Measurements from ENCODE around the gene SEBOX. TPM values are rescaled to one million over a fixed set of nuclear protein-coding genes. Genes with fewer than 3 reads are reported as not detected.
A peak's percentile ranks its signal among the peaks of the same experiment; 100 is the strongest.
"Not testable (repeated sequence)": the region's sequence is repeated elsewhere in the genome, so short reads cannot be mapped to it uniquely, and the experiment has no call there.

Gene SEBOX
- total RNA-seq, 1 donor from 2014 or later: not detected

GRCh38 chr17:28338769-28339212, 26.2 kb downstream of the SEBOX start:
- not testable (repeated sequence) for H3K9me3 Mint-ChIP-seq
- intact Hi-C loops (cut with micrococcal nuclease): loop anchor here (5.0 kb wide), 2 partner anchors 69 to 259 kb away; partner anchors contain the start of genes SLC46A1 and SPAG5

GRCh38 chr17:28338056-28338768, 26.8 kb downstream of the SEBOX start:
- H3K4me3 Mint-ChIP-seq: no peak overlapping the region
- H3K27me3 Mint-ChIP-seq (ENCODE audit: insufficient read depth): no peaks in the 10 kb centered on the region
- peaks cover 24% of the 10 kb centered on the region for H3K36me3 Mint-ChIP-seq (ENCODE audit: low read depth)
- H3K4me1 Mint-ChIP-seq (ENCODE audit: low read depth): peaks cover 39% of the 10 kb centered on the region
- intact Hi-C loops (cut with micrococcal nuclease): loop anchor here (5.0 kb wide), 2 partner anchors 69 to 259 kb away; partner anchors contain the start of genes SLC46A1 and SPAG5
- H3K9me3 Mint-ChIP-seq: no peaks in the 10 kb centered on the region
- DNase-seq (ENCODE audit: low spot score): no peak
- H3K27ac Mint-ChIP-seq: peak overlapping the region; percentile 4

More at GRCh38 chr17:28338769-28339212, 26.2 kb downstream of the SEBOX start:
- H3K27me3 Mint-ChIP-seq (ENCODE audit: insufficient read depth); H3K4me3 Mint-ChIP-seq; DNase-seq (ENCODE audit: low spot score); H3K27ac Mint-ChIP-seq: not testable (repeated sequence)
- Mint-ChIP-seq H3K36me3 (ENCODE audit: low read depth) (peaks cover 24% of the 10 kb centered on the region), H3K4me1 (ENCODE audit: low read depth) (peaks cover 37% of the 10 kb centered on the region)

GRCh38 chr17:28335959-28336871, 28.8 kb downstream of the SEBOX start:
- no peak for DNase-seq (ENCODE audit: low spot score)
- peak overlapping the region; percentile 97 for H3K27ac Mint-ChIP-seq
- no peaks in the 10 kb centered on the region for H3K27me3 Mint-ChIP-seq (ENCODE audit: insufficient read depth)
- intact Hi-C loops (cut with micrococcal nuclease): loop anchor here (1.0 to 5.0 kb wide), 10 partner anchors 17 to 526 kb away; partner anchors contain the start of genes POLDIP2, RPL23A, SARM1 and SLC46A1
- peaks cover 45% of the 10 kb centered on the region for H3K4me1 Mint-ChIP-seq (ENCODE audit: low read depth)
- H3K4me3 Mint-ChIP-seq: peak overlapping the region; percentile 99
- H3K36me3 Mint-ChIP-seq (ENCODE audit: low read depth): peaks cover 15% of the 10 kb centered on the region
- H3K9me3 Mint-ChIP-seq: no peaks in the 10 kb centered on the region

DNA sequence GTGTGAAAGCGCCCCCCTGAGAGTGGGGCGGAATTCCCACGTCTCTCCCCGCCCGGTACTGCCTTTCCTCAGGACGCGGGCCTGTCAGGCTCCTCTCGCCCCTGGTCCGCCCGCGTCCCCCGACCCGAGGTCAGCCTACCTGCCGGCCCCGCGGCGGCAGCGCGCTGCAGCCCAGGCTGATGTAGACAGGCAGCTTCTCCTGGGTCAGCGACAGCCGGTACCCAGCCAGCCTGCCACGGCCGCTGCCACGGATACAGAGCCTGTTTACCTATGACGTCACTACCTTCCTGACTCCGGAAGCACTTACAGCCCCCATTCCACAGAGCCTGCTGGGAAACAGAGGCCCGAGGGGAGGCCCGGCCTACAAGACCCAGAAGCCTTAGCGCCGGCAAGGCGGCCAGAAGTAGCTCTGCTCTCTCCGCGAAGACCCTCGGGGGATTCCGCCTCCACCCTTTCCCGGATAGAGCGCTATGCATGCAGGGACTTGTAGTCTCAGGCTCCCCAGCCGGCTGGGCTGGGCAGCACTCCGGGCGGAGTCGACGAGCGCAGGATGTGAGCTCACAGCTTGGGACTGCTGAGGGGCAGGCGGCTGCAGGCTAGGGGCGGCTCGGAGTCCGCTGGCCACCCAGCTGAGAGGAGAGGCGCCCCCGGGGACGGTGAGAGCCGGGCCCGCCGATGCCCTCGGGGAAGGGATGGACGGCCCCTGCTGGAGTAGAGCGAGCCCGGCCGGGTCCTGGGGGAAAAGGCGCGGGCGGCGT, 29.6 kb downstream of the SEBOX start, which contains the start of the genes IFT20 and TNFAIP1:
TSS of gene IFT20 (minus strand) at position 272 of the 758 bp plus-strand sequence. CDS start 3,487 bp downstream, outside the sequence.
TSS of gene TNFAIP1 (plus strand) at position 561 of the 758 bp plus-strand sequence. CDS start 3,761 bp downstream, outside the sequence.
- Mint-ChIP-seq H3K4me3 (peak within 1 kb of the TSS; percentile 99), H3K27ac (peak within 1 kb of the TSS; percentile 97), H3K4me1 (ENCODE audit: low read depth) (peaks cover 45% of the 10 kb centered on the region), H3K27me3 (ENCODE audit: insufficient read depth) (no peaks in the 10 kb centered on the region), H3K9me3 (no peaks in the 10 kb centered on the region), H3K36me3 (ENCODE audit: low read depth) (peaks cover 11% of the 10 kb centered on the region)
- peak; percentile 98 for DNase-seq (ENCODE audit: low spot score)
- intact Hi-C loops (cut with micrococcal nuclease): loop anchor here (1.0 to 5.0 kb wide), 10 partner anchors 16 to 525 kb away; partner anchors contain the start of genes POLDIP2, RPL23A, SARM1 and SLC46A1

DNA sequence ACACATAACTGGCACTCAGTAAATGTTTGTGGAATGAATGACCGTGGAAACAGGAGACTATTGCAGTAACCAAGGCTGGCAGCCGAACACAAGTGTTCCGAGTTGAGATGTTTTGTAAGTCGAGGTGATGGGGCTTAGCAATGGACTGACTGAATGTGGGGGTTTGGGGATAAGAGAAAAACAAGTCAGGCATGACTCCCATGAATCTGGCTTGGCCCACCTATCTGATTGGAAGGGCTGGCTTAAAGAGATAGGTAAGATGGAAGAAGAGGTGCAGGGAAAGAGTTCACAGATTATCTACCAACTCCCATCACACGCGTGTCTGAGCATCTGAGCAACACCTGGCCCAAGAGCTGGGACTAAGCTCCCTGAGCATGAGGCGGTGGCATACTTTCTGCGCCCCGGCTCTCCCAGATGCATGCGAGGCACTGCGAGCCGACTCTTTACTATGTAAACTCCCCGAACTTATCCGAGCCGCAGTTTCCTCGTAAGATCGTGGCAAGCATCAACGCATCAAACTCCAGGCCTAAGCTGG, 30.3 kb downstream of the SEBOX start:
- H3K27ac Mint-ChIP-seq: peak overlapping the region; percentile 97
- peak overlapping the region; percentile 99 for H3K4me3 Mint-ChIP-seq
- H3K27me3 Mint-ChIP-seq (ENCODE audit: insufficient read depth): no peaks in the 10 kb centered on the region
- intact Hi-C loops (cut with micrococcal nuclease): loop anchor here (1.0 to 5.0 kb wide), 10 partner anchors 15 to 524 kb away; partner anchors contain the start of genes POLDIP2, RPL23A, SARM1 and SLC46A1
- peaks cover 45% of the 10 kb centered on the region for H3K4me1 Mint-ChIP-seq (ENCODE audit: low read depth)
- H3K9me3 Mint-ChIP-seq: no peaks in the 10 kb centered on the region
- no peak for DNase-seq (ENCODE audit: low spot score)
- peaks cover 8% of the 10 kb centered on the region for H3K36me3 Mint-ChIP-seq (ENCODE audit: low read depth)

DNA sequence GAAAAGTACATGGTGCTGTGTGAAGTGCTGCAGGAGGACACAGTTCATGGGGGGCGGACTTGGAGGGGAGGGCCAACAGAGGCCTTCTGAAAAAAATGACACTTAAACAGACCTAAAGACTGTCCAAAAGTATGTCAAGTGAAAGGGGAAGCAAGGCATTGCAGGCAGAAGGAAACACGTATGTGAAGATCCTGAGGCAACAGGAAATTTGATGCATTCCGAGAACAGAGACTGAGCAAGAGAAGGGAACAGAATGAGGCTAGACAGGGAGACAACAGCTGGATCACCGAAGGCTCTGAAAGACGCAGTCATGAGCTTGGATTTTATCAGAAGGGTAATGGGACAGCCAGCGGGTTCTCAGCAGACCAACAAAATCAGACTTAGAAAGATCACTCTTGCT, 30.8 kb downstream of the SEBOX start:
- Mint-ChIP-seq H3K4me1 (ENCODE audit: low read depth) (peaks cover 45% of the 10 kb centered on the region), H3K27me3 (ENCODE audit: insufficient read depth) (no peaks in the 10 kb centered on the region), H3K9me3 (no peaks in the 10 kb centered on the region), H3K27ac (peak overlapping the region; percentile 97), H3K4me3 (peak overlapping the region; percentile 99), H3K36me3 (ENCODE audit: low read depth) (peaks cover 4% of the 10 kb centered on the region)
- intact Hi-C loops (cut with micrococcal nuclease): loop anchor here (2.0 kb wide), 2 partner anchors 55 to 385 kb away; partner anchors contain the start of gene RPL23A
- no peak for DNase-seq (ENCODE audit: low spot score)

DNA sequence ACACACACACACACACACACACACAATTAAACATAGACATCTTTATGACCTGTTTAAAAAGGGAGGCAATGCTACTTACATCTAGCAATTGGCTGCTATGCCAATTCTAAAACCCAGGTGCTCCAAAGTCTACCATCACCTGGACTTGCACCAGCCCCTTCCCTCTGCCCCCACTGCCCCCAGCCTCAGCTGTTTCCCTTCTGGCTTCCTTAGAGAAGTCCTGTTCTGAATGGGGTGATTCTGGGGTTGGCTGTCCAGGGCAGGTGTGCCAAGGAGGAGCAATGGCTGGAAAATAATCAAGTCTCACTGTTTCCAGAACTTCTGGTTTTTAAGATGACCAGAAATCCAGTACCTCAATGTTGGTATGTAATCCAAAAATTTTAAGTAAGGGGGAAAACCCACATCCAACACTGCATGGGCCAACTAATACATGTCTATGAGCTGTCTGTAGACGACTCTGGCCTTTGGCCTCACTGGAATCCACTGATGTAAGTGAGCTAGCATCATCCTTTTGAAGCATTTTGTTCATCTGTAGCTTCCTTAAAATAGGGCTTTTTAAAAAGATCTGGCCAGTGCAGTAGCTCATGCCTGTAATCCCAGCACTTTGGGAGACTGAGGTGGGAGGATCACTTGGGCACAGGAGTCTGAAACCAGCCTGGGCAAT, 31.8 kb downstream of the SEBOX start:
- Mint-ChIP-seq H3K4me1 (ENCODE audit: low read depth) (peaks cover 41% of the 10 kb centered on the region), H3K27ac (no peak overlapping the region), H3K4me3 (peak overlapping the region; percentile 99), H3K36me3 (ENCODE audit: low read depth) (peaks cover 7% of the 10 kb centered on the region), H3K9me3 (no peaks in the 10 kb centered on the region), H3K27me3 (ENCODE audit: insufficient read depth) (no peaks in the 10 kb centered on the region)
- DNase-seq (ENCODE audit: low spot score): no peak
- intact Hi-C loops (cut with micrococcal nuclease): no loop called here

DNA sequence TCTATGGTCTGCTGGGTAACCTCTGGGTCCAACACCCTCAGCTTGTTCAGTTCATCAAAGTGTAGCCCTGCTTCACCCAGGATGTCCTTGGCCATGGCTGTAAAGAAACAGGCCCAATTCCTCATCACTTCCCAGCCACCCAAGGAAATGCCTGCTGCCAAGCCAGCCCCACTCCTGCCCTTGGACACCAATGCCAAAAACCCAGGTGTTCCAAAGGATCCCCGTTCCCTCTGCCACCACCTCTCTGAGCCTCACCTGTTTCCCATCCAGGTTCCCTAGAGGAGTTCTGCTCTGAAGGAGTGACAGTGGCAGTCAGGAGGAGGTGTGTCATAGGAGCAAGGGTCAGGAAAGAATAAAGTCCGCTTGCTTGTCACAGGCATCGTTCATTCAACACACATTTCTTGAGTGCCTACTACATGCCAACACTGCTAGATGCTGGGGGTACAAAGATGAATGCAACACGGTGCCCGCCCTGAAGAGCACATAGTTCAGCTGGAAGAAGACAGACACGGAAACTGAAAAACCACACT, 33.0 kb downstream of the SEBOX start:
- DNase-seq (ENCODE audit: low spot score): no peak
- Mint-ChIP-seq H3K4me3 (no peak overlapping the region), H3K36me3 (ENCODE audit: low read depth) (peaks cover 16% of the 10 kb centered on the region), H3K27ac (no peak overlapping the region), H3K27me3 (ENCODE audit: insufficient read depth) (no peaks in the 10 kb centered on the region), H3K9me3 (no peaks in the 10 kb centered on the region), H3K4me1 (ENCODE audit: low read depth) (peaks cover 39% of the 10 kb centered on the region)
- intact Hi-C loops (cut with micrococcal nuclease): no loop called here

- DNase-seq (ENCODE audit: low spot score): no peak
- no peak overlapping the region for H3K27ac Mint-ChIP-seq
- H3K36me3 Mint-ChIP-seq (ENCODE audit: low read depth): peaks cover 21% of the 10 kb centered on the region
- H3K9me3 Mint-ChIP-seq: no peaks in the 10 kb centered on the region
- peaks cover 31% of the 10 kb centered on the region for H3K4me1 Mint-ChIP-seq (ENCODE audit: low read depth)
- H3K4me3 Mint-ChIP-seq: no peak overlapping the region
- intact Hi-C loops (cut with micrococcal nuclease): no loop called here
- no peaks in the 10 kb centered on the region for H3K27me3 Mint-ChIP-seq (ENCODE audit: insufficient read depth)
These were observed 34.3 kb downstream of the SEBOX start for GRCh38 chr17:28330671-28331070.

DNA sequence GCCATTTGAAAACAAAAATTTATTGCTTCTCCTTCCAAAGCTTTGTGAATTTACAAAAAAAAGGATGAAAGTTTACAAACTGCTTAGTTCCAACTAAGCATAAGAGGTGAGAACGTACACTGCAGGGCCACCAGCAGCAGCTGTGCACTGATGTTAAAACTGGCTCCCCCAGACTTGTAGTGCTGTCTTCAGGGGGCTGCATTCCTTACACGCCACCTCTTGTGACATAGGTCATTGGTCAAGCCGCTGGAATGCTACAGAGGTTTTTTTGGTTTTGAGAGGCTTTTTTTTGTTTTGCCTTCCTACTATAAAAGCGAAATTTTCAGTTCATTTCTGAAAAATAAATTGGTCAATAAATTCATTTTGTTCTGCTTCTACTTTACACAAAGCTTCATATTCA, 36.7 kb downstream of the SEBOX start:
- Mint-ChIP-seq H3K27ac (no peak overlapping the region), H3K4me1 (ENCODE audit: low read depth) (peaks cover 17% of the 10 kb centered on the region), H3K4me3 (no peak overlapping the region), H3K9me3 (no peaks in the 10 kb centered on the region), H3K36me3 (ENCODE audit: low read depth) (peaks cover 21% of the 10 kb centered on the region), H3K27me3 (ENCODE audit: insufficient read depth) (no peaks in the 10 kb centered on the region)
- intact Hi-C loops (cut with micrococcal nuclease): no loop called here
- DNase-seq (ENCODE audit: low spot score): no peak

DNA sequence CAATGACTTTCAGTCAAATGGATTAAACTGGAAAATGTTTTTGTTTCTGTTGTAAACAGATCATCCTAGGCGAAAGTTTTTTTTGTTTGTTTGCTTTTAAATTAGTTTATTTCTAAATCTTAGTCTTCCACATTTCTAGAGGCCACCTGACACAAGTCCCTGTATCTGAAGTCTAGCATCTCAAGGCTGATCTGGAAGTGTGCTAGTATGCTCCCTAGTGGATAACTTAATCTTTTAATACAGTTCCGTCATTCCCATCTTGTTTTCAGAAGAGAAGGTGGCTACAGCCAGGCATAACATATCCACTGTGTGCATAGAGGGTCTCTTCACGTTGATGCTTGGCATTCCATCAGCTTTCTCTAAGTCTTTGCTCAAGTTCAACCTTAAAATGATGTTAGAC, 37.3 kb downstream of the SEBOX start:
- no peaks in the 10 kb centered on the region for H3K9me3 Mint-ChIP-seq
- intact Hi-C loops (cut with micrococcal nuclease): loop anchor here (1.0 kb wide), 1 partner anchor 8 kb away; the partner anchor contains the start of gene TMEM97
- peaks cover 25% of the 10 kb centered on the region for H3K36me3 Mint-ChIP-seq (ENCODE audit: low read depth)
- no peaks in the 10 kb centered on the region for H3K27me3 Mint-ChIP-seq (ENCODE audit: insufficient read depth)
- H3K27ac Mint-ChIP-seq: peak overlapping the region; percentile 58
- H3K4me1 Mint-ChIP-seq (ENCODE audit: low read depth): peaks cover 19% of the 10 kb centered on the region
- no peak for DNase-seq (ENCODE audit: low spot score)
- H3K4me3 Mint-ChIP-seq: no peak overlapping the region

Data from activated T-helper 1 cell treated with anti-CD3 and anti-CD28 coated beads, Interleukin-12 subunit alpha, Interleukin-12 subunit beta, Interleukin-2, Interleukin-4 antibody, amounts not matched to agents 30 ng/mL and 10 ng/mL and 1 ng/mL, durations not matched to agents 14 hours and 24 hours and 36 hours (primary cell).